Left renal cortex interstitium (tissue), 4 donors: ENCODE measurements around the gene OR52B4. TPM values are rescaled to one million over a fixed set of nuclear protein-coding genes. Genes with fewer than 3 reads are reported as not detected.
"Not testable (repeated sequence)": the region's sequence is repeated elsewhere in the genome, so short reads cannot be mapped to it uniquely, and the experiment has no call there.

ENCODE experiments used
- DNase-seq, 4 donors: peaks; one replicate each; pipeline ENCODE4 v3.0.0-alpha.2; 2013; ENCODE audit warnings: low read depth in 4 of 4, low spot score in 2 of 4, missing footprints in 1 of 4
- polyA plus RNA-seq, 4 donors: library from polyadenylated mRNA; unstranded; fragments of 120-200 nt; gene quantifications; one replicate each; pipeline ENCODE4 v1.2.1, GENCODE V29; 2013; ENCODE audit not compliant: insufficient read length in 4 of 4

Gene OR52B4
- not detected for polyA plus RNA-seq

DNA sequence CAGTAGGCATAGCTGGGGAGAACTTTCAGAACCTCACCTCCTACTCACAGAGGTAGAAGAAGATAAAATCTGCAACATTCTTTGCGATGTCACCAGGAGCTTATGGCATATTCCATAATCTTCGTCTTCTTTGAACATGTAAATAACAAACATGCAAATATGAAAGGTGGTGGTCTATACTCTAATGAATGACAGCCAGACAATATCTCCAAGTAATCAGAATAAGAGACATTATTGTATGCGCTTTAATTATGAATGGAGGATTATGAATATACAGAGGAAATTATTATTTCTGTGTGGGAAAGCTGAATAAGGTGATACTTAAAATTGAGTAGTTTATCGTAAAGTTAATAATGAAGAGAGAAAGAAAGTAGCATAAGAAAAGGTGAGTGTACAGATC is at the start of gene OR52B4:
Gene OR52B4, minus strand, starts transcription at position 101 of the 400 bp plus-strand sequence. Its CDS starts 91 bp downstream, at position 10.
- no peak for DNase-seq

DNA sequence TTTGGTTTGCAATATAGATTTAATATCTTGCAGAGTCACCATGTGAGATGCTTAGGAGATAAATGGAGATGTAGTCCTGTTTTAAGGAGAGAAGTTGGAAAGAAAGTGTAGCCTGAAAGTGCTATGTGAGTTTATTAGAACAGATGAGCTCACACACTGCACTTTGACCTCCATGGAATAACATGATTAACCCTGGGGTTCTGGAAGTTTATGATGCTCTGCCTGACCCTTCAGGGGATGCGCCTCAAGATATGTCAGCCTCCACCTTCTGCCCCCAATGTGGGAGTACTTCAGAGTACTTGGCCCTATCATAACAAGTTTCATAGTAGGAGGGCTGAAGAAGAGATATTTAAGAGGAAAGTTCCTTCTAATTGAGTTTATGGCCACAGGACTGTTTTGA is 48.6 kb upstream of the OR52B4 start:
- DNase-seq: no peak

GRCh38 chr11:4416306-4416705 is 48.1 kb upstream of the OR52B4 start:
- DNase-seq: no peak

- DNase-seq: not testable (repeated sequence)
Measured at GRCh38 chr11:4406206-4406605, 38.0 kb upstream of the OR52B4 start.

DNA sequence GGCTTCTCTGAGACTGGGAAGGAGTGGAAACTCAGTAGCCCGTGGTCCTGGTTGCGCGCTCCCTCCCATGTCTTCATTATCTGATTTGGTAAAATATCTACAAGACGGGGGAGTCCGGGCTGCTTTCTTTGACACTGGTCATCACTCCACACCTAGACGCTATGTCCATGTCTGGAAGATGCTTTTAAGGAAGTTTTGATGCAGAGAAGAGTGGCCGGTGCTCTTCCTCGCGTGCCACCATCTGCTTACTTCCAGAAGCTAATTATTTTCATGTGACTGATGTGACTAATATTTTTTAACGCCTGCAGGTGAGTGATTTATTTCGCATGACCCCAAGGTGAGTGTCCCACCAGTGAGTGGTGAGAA is 25.7 kb upstream of the OR52B4 start:
- DNase-seq: no peak

- peak; percentile 68 to 86 (median 73) for DNase-seq
Measured at GRCh38 chr11:4393209-4393857, 25.1 kb upstream of the OR52B4 start, which contains the start of gene TRIM21. TRIM21 (minus strand) TSS chr11:4393702; CDS start chr11:4390409, 3,293 bp downstream.

- DNase-seq: no peak
Measured at GRCh38 chr11:4388221-4388620, 20.0 kb upstream of the OR52B4 start.

GRCh38 chr11:4385978-4386740 is 18.0 kb upstream of the OR52B4 start:
- no peak for DNase-seq

DNA sequence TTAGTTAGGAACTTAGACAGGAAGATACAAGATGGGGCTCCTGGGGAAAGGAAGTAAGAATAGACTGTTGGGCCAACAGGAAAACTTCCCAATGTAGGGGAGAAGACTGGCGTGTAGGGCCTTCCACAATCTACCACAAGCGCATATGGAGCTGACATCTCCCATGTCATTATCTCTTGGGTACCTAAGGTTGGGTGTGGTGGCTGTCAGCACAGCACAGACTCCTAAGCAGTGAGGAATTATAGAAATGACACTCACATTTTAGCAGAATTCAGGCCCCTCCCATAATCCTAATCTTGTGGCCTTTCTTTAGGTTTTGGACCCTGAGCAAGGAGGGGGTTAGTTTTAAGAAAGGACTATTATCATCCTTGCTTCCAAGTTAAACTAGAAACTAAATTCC is 13.7 kb upstream of the OR52B4 start:
- DNase-seq: no peak

- no peak for DNase-seq
Measured at GRCh38 chr11:4375431-4376140, 7.4 kb upstream of the OR52B4 start.

- no peak for DNase-seq
Measured at GRCh38 chr11:4370166-4370565, 2.0 kb upstream of the OR52B4 start.

DNA sequence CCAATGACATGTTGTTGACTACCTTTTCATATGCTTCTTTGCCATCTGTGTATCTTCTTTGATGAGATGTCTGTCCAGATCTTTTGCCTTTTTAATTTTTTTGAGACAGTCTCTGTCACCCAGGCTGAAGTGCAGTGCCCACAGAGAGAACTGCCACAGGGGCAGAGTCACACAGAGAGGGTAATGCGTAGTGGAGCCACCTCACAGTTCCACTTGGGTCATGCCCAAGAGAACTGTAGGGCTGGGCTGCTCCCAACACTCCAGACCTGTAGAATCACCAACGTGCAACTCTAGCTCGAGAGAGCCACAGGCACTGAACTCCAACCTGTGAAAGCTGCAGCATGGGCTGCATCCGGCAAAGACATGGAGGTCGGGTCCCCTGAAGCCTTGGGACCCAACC is 20.0 kb downstream of the OR52B4 start:
- DNase-seq: not testable (repeated sequence)

DNA sequence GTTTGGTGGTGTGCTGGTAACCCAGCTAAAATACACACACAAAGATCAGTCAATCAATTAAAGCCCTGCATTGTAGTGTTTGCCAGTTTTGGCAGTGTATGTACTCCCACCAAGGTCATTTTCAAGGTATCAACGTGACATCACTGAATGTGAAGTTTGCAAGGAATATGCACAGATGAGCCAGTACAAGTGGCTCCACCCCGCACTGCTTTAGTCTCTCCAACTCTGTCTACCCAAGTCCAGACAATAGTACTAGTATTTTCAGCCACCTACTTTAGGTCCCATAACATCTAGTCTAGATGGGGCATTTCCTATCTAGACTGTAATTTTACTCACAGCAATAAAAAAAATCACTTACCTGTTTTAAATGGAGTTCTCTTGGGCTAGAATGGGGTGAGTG is 22.8 kb downstream of the OR52B4 start:
- not testable (repeated sequence) for DNase-seq

DNA sequence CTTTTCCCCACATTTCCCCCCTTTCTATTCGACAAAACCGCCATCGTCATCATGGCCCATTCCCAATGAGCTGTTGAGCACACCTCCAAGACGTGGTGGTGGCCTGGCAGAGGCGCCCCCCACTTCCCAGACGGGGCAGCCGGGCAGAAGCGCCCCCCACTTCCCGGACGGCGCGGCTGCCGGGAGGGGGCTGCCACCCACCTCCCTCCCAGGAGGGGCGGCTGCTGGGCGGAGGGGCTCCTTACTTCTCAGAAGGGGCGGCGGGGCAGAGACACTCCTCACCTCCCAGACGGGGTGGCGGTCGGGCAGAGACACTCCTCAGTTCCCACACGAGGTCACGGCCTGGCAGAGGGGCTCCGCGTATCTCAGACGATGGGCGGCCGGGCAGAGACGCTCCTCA is 33.8 kb downstream of the OR52B4 start:
- not testable (repeated sequence) for DNase-seq

Other genes with a start within 250 kb of the OR52B4 start
- 10 to 100 TPM; 18.5 to 26.3 (median 22.7) TPM for gene TRIM21, start 25.3 kb upstream of the OR52B4 start, polyA plus RNA-seq
- not detected for gene OR52K2, start 80.9 kb upstream of the OR52B4 start, polyA plus RNA-seq
- gene OR52K1, start 114.3 kb upstream of the OR52B4 start, polyA plus RNA-seq: under 1 TPM; 0.06 to 0.32 (median 0.19) TPM
- gene OR52M1, start 176.8 kb upstream of the OR52B4 start, polyA plus RNA-seq: not detected
- not detected for gene OR52I2, start 213.4 kb upstream of the OR52B4 start, polyA plus RNA-seq
- gene OR52I1, start 225.7 kb upstream of the OR52B4 start, polyA plus RNA-seq: under 1 TPM in 2 of 4 donors, not detected in 2; 0.03 to 0.09 TPM
- gene TRIM68, start 239.8 kb upstream of the OR52B4 start, polyA plus RNA-seq: 10 to 100 TPM; 19.7 to 25.3 (median 22.9) TPM